Body of pancreas (tissue), 4 donors: ENCODE data around the gene EEF1G.

Source experiments
- CTCF ChIP-seq, 7 experiments: fragments of 450-650 bp in 4 of 7; fragments of 200-600 bp in 3 of 7; sonication (generic) in 3 of 7; IDR thresholded peaks; one replicate each; pipeline ENCODE4 v1.5.1; 2016 to 2019; ENCODE audit warnings: antibody characterized with exemption in 7 of 7
- POLR2A ChIP-seq, 3 donors: fragments of 450-650 bp; IDR thresholded peaks; one replicate each; pipeline ENCODE4 v1.6.1; 2016; ENCODE audit warnings: antibody characterized with exemption in 3 of 3, mild to moderate bottlenecking in 2 of 3

- no peak for TF ChIP-seq POLR2A (IDR thresholded peaks at IDR 0.05)
- no peak for TF ChIP-seq CTCF (IDR thresholded peaks at IDR 0.05)
These were observed 19.3 kb upstream of the EEF1G start for GRCh38 chr11:62592989-62593421.
